Stimulated activated CD8-positive, alpha-beta memory T cell treated with anti-CD3 and anti-CD28 coated beads, Interleukin-2, amount 100 ng/mL, for 48 hours (primary cell): Measurements from ENCODE around the gene TIMM8A.

Source experiments
- DNase-seq, 2 donors: peaks; one replicate each; pipeline ENCODE4 v3.0.0-alpha.2; 2020; ENCODE audit warnings: low read depth in 2 of 2

Gene TIMM8A, protein sequence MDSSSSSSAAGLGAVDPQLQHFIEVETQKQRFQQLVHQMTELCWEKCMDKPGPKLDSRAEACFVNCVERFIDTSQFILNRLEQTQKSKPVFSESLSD

DNA sequence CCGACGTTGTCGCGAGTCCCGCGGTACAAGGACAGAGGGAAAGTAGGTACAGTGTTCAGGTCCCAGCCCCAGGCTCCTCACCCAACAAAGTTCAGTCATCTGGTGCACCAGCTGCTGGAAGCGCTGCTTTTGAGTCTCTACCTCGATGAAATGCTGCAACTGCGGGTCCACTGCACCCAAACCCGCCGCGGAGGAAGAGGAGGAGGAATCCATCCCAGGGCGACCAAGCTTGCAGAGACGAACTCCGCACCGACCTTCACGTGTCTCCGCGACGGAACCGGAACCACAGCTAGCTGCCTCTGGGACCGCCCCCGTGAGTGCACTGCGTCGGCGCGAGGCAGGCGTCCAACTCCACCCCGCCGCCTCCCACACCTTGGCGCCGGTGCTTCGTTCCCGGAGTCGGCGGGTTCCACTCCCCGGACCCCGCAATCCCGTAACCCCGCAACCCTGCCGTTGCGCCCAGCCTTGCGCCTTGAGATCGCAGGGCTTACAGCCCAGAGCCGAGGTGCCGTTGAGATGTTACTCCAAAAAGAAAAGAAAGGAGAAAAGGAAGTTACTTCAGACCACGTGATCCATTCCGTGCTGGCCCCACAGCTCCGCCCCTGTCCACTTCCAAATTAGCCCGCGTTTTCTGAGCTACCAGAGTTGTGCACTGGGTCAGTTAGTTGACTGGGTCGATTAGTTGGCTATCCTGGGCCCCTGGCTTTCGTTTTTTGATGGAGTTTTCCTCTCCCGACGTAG lies at the start of gene TIMM8A:
TSS of gene TIMM8A (minus strand) at position 291 of the 741 bp plus-strand sequence. CDS start at position 213, 78 bp downstream.
- DNase-seq: peak; percentile 62 to 64

DNA sequence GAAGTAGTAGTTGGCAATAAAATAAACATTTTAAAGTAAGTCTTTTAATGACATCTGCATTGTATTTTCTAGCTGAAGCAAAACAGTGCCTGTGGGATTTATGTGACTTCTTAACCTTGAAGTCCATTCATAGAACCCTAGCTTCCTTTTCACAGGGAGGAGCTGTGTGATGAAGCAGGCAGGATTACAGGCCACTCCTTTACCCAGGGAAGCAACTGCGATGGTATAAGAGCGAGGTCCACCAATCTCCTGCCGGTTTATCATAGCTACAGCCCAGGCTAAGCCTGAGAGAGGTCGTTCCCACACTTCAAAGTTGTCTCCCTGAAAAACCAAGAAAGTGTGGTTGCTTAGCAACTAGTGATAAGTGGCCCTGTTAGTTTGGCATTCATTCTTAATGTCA lies 49.2 kb upstream of the TIMM8A start:
- DNase-seq: no peak

DNA sequence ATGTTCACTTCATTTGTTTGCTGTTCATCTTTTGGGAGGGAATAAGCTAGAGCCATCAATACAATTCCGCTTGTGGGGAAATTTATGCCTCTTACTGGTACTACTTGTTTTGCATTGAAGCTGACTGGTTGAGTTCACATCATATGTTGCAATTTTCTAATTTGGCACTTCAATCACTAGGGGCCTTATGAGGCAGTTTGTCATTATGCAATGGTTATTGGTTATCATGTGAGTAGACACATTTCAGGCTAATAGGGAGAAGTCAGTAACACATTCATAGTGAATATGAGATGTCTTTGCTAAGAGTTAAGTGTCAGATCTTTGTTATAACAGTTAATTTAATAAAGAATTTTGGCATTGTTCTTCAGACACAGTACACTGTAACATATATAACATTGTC lies 47.2 kb upstream of the TIMM8A start:
- DNase-seq: no peak

DNA sequence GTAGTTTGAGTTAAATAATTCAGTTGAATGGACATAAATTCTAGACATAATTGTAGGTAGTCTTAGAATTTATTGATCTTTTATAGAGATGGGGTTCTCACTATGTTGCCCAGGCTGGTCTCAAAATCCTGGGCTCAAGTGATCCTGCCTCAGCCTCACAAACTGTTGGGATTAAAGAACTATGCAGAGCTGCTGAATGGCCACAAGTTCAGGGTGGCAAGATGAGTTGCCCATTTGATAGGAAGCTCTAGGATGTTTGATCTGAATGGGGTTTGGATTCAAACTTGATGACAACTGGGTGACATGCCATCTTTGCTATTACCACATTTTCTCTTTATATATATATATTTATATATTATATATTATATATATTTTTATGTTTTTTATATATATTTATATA lies 45.8 kb upstream of the TIMM8A start:
- no peak for DNase-seq

DNA sequence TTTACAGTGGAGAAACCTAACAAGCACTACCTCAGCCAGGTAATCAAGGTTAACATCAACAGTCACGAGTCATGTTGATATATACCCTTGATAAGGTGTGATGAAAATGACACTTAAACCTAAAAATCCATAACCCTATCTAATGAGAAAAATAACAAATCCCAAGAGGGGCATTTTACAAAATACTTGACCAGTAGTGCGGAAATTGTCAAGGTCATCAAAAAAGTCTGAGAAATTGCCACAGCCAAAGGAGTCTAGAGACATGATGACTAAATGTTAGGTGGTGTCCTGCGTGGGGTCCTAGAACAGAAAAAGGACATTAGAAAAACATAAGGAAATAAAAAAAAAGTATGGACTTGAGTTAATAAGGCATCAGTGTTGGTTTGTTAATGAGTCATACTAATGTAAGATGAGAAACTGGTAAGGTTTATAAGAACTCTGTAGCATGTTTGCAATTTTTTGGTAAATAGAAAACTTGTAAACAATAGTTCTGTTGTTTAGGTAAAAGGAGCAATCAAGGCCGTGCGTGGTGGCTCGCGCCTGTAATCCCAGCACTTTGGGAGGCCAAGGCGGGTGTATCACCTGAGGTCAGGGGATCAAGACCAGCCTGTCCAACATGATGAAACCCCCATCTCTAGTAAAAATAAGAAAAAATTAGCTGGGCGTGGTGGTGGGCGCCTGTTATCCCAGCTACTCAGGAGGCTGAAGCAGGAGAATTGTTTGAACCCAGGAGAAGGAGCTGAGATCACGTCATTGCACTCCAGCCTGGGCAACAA lies 45.2 kb upstream of the TIMM8A start:
- no peak for DNase-seq

DNA sequence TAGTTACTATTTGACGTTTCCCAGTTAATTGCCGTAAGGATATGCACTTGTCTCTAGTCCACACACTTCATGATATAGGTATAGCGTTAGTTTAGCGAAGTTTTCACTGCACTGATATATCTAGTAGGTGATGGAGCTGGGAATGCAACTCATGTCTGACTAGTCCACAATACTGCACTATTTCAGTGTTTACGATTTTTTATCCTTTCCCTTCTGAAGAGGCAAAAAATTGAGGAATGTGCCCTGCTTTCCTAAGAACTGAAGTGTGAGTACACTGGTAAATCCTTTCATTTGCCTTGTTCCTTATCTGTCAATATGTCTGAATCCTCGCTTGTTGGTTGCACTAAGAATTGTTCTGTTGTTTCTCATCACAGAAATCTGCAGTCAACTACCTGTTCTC lies 43.3 kb upstream of the TIMM8A start:
- DNase-seq: no peak

DNA sequence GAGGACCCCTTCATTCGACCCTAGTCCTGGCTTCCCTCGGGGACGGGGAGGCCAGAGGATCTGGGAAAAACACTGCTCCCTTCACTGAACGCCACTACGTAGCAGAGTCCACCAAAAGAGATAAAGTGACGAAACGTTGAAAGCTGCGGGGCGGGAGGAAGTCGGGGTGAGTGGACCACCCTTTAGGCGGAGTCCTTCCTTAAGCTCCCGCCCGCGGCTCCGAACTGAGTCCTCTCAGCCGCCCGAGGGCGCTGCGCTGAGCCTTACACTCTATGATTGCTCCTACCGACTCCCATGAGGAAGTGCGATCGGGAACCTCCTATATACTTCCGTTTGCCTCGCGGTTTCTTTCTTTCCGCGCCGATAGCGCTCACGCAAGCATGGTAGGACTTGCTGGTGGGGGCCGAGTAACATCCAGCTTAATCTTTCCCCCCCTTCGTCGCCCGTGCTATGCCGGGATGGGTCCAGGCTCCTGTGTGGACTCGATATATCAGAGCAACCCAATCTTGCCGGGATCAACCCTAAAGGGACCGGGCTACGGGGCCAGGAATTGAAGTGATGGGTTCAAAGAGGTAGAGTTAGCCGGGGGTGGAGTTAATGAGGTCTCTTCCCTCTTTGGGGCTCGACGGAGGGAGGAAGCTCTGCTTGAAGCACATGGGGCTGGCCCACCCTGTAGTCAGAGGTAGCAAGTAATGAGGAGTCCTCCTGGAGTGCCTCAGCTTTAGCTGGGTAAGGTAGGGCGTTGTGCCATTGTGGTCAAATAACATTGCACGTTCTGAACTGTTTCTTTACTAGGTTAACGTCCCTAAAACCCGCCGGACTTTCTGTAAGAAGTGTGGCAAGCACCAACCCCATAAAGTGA lies 42.4 kb upstream of the TIMM8A start, which contains the start of gene RPL36A:
TSS of gene RPL36A (plus strand) at position 348 of the 862 bp plus-strand sequence. CDS start at position 381, 33 bp downstream.
- DNase-seq: peak; percentile 68 to 77

DNA sequence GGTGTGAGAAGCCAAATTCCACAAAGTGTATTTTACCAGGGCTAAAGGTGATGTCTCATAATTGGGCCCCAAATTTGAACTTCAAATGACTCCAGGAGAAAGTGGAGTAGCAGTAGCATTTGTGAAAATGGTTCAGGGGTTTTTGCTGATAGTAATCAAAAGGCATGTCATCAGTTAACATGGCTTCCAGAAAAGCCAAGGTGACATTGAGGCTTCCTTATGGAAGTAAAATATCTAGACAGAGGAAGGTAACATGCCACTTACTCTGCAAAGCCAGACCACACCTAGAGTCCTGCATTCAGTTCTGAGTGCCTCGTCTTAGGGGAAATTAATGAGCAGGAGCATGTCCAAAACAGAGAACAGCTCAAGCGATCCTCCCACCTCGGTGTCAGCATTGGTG lies 40.1 kb upstream of the TIMM8A start:
- no peak for DNase-seq

DNA sequence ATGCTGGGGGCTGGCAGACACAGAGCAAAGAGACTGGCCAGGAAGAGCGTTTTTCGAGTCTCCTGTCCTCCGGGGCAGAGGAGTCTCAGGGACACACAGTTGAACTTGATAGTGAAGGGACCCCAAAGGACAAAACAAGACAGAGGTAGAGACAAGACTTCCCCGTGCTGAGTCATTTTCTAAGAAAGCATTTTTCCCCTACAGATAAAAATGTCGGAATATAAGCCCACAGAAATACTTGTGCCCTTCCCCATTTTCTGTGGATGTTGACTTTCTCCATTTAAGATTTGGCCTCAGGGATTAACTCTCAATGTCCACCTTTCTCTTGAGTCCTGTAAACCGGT lies 38.0 kb upstream of the TIMM8A start:
- no peak for DNase-seq

DNA sequence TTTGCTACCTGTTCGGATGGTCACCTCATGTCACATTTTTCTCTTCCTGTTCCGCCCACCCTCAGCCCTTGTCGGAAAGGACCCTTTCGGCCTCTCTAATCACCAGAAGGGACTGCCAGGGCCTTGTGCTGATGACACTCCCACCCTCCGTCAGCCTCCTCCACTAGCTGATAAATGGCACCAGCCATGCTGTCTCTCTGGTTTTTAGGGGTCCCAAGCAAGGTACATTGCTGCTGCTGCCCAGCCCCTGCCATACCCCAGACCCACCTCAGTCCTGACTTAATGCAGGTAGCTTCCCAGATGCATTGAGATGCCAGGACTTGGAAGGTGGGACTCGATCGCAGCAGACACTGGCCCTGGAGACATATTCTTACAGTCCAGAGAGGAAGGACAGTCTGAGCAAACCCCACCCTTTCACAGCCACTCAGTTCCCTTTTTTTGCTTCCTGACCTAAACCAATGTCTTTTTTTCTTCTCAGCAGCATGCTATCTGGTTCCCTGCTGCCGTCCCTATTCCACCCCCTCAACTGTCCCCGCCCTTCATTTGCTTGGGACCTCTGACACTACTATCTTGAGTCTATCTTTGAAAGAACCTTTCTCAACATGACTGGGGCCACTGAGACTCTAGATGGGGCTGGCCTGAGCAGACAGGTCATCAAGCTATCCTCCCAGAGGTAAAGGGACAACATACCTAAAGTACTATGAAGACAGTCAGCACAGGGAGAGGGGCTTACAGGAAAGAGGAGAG lies 37.4 kb upstream of the TIMM8A start, which contains the start of gene BTK:
TSS of gene BTK (minus strand) at position 397 of the 747 bp plus-strand sequence. CDS start 10,907 bp downstream, outside the sequence.
- no peak for DNase-seq

DNA sequence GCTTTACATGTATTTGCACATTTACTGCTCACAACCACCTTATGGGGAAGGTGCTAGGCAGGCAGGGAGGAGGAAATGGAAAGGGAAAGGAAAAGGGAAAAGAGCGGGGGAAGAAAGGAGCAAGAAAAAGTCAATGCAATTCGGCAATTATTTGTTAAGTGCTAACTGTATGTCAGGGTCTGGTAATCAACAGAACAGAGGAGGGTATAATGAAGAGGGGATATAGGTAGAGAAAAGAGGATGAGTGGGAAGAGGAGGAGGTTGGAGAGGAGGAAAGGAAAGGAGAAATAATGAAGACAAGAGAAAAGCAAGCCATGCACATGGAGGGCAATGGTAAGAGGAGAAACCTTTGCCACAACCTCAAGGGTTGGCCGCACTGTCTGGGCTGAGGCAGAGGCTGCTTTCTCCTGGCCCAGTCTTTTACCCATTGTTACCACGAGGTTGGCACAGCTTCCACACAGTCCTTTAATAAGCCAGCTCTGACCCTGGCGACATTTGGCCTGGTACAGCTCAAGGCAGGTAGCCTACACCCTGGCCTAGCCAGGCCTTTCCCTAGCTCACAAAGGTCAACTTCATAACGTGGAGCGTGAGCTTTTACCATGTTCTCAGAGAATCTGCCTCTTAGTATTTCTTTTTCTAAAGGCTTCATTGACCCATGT lies 36.6 kb upstream of the TIMM8A start:
- no peak for DNase-seq

DNA sequence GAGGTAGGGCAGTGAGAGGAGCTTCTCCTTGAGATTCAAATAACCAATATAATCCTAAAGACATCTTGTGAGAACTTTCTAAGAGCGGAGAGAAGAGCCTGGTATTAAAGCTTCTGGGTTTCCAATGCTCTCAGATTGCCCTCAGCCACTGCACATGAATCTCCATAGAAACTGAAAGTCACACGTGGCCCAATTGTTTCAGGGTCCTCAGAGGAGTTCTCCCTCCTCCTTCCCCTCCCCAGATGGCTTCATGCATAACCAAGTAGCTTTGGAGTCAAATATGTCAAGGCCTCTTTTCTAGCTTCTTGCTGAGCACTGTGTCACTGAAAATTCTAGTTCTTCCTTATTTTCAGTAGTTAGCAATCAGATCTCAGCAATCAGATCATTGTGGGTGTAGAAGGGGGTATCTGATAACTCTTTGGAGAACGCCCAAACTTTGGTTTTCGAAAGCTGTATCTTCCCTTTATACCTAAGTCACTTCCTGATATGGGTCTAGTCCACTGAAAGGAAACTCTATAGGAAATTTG lies 35.2 kb upstream of the TIMM8A start:
- DNase-seq: no peak

DNA sequence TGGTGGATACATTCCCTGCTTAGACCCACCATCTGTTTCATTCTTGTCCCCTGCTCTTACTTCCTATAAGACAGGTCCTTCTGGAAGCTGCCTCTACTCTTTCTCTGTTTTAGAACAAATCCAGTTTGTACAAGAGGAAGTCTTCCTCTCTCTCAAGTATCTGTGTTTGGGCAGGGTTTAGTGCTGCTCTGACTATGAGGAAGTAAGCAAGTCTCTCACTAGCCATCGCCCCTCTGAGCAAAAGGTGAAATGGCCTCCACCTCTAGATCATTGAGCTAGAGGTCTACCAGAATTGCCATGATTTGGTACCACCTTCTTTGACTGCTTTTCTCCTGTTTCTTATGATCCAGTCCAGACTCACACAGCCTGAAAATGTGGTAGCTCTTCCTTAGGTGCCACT lies 29.0 kb upstream of the TIMM8A start:
- DNase-seq: no peak

DNA sequence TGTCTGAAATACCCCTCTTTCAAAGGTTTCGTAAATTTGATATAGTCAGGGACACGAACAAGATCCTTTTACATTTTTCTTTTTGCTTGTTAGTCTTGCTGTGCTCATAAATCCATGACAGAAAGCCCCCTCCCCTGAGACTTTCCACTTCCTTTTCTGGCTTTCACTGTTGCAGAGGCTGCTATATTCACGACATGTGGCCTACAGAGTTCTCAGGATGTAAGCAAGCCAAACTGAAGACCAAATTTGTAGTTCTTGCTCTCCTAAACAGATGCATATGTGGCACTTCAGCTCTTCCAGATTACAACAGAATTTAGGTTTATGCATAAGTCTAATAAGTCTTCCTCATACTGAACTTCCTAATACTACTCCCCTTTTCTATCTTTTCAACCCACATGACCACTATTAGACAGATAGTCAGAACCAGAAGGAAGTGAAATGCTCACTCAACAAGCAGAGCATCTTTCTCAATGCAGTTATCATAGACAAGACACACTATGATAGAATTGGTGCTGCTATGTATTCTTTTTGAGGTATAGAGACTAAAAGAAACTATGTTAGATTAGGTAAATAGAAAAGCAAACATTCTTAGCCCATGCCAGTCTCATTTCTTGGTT lies 22.5 kb upstream of the TIMM8A start:
- DNase-seq: no peak

DNA sequence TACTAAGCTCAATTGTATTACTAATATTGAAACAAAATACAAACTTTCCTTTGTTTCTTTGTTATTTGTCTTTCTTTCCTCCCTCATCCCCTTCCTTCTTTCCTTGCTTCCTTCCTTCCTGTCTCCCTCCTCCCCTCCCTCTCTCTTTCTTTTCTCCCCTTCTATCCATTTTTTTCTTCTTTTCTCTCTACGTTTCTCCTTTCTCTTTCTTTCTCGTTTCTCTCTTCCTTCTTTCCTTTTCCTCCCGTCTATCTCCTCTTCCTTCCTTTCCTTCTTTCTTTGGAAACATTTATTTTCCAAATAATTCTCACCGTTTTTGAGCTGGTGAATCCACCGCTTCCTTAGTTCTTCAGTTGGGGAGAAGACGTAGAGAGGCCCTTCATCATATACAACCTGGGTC lies 21.1 kb upstream of the TIMM8A start:
- no peak for DNase-seq

DNA sequence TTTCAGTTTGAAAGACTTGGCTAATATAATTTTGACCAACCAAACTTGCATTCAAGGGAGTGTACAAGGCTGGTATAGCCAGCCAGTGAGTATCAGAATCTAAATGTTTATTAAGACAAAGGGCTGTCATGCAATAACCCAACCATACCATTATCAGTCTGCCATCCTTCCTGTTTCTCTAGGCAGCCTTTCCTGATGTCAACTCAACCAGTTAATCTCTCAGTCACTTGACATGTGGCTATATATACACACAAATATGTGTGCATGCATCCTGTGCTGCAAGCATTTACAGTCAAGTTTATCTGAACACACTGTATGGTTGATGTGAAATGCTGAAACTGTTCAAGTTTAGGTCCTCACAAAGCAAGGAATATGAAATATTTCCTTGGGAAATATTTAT lies 20.3 kb upstream of the TIMM8A start:
- DNase-seq: no peak

DNA sequence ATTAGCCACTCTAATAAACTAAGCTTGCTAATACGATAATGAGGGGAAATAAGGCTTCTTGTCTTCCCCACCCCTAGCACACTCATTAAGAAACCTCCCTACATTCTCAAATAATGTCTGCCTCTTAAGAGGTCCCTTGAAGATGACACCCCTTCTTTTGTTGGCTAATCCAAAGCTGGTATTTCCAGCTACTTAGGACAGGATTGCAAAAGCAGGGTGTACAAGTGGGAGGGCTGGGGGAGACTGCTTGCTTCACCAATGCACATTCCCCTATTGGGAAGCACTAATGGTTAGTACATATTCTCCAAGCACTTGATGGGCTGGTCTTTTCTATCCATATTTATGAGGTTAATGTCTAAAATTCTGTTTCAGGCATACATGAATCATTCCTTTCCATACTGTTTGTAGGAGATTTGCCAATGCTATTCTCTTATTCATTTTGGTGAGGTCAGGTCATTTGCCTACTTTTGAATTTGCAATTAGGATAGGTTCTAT lies 16.8 kb upstream of the TIMM8A start:
- no peak for DNase-seq

DNA sequence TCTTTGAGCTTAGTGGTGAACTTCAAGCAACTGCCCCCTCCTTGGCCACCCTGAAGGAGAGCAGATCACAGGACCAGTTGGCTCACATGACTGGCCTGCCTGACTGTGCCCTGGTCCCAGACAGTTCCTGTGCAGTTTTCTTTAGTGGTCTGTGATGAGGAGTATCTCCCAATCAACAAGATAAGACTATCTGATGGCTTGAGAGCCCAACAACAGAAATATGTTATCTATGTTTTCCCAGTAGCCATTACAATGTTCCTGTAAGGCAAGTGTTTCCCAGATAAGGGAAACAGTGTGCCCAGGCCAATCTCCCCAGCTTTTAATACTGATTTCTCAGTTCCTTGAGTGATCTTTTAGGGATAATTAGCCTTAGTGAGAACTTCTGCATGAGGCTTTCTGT lies 14.2 kb upstream of the TIMM8A start:
- no peak for DNase-seq

DNA sequence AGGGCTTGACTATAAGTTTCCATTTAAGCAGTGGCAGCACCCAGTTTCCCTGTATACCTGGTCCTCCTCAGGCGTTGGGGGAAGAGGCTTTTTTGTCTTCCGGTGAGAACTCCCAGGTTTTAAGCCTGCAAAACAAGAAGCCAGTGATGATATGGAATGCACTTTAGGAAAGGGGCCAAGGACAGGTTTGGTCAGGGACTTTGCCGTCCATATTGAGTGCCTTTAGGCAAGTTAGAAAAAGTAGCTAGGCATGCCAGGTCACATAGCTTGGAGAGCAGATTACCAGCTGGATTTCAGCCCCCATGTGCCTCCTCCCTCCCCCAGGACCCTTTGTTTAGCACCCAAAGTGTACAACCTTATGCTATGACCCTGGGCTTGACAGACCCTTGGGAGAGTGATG lies 13.6 kb upstream of the TIMM8A start:
- no peak for DNase-seq

DNA sequence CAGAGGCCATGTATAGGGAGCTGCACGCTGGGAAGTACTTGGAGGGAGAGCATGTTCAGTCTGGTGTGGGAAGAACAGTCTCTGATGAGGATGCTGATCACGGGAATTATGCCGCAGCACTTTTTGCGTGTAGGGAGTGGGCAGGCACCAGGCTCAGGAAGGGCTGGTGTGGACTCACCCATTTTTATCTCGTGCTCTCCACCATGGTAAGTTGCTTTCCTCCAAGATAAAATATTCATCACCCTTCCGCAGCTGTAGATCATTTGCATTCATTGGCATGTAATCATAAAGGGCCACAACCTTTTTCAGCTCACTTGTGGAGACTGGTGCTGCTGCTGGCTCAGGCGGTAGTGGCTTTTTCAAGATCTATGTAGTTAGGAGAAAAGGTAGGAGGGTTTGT lies 11.8 kb upstream of the TIMM8A start:
- no peak for DNase-seq
